Activated CD4-positive, alpha-beta T cell treated with anti-CD3 and anti-CD28 coated beads, Interleukin-2, amount 50 U/mL, for 4 hours (primary cell): Measurements from ENCODE around the gene IP6K3.

Experiments used
- DNase-seq, 2 experiments: peaks; one replicate each; pipeline ENCODE4 v3.0.0-alpha.2; 2020

Gene IP6K3

GRCh38 chr6:33720998-33721397 lies 25.7 kb downstream of the IP6K3 start:
- DNase-seq, result no peak

- DNase-seq, result no peak
Measured at GRCh38 chr6:33719326-33719987, 27.2 kb downstream of the IP6K3 start.

GRCh38 chr6:33718713-33719112 lies 28.0 kb downstream of the IP6K3 start:
- DNase-seq, result no peak

GRCh38 chr6:33717934-33718455 lies 28.7 kb downstream of the IP6K3 start:
- no peak for DNase-seq

GRCh38 chr6:33716890-33717632 lies 29.6 kb downstream of the IP6K3 start:
- no peak for DNase-seq

- DNase-seq, result no peak
Measured at GRCh38 chr6:33716379-33716778, 30.3 kb downstream of the IP6K3 start.

- no peak for DNase-seq
Measured at GRCh38 chr6:33714385-33715040, 32.2 kb downstream of the IP6K3 start.

GRCh38 chr6:33713786-33714185 lies 32.9 kb downstream of the IP6K3 start:
- no peak for DNase-seq

- no peak for DNase-seq
Measured at GRCh38 chr6:33712914-33713313, 33.8 kb downstream of the IP6K3 start.

- peak; percentile 94 to 96 for DNase-seq
Measured at GRCh38 chr6:33711140-33712129, 35.3 kb downstream of the IP6K3 start, which contains the start of gene UQCC2. Gene UQCC2, minus strand, starts transcription at chr6:33711700. Its CDS starts 14 bp downstream, at chr6:33711686.

GRCh38 chr6:33710296-33711121 lies 36.2 kb downstream of the IP6K3 start:
- no peak for DNase-seq

GRCh38 chr6:33709605-33710295 lies 37.0 kb downstream of the IP6K3 start:
- DNase-seq, result no peak

- no peak for DNase-seq
Measured at GRCh38 chr6:33708516-33709204, 38.0 kb downstream of the IP6K3 start.

GRCh38 chr6:33707771-33708170 lies 38.9 kb downstream of the IP6K3 start:
- no peak for DNase-seq

- no peak for DNase-seq
Measured at GRCh38 chr6:33705955-33706725, 40.6 kb downstream of the IP6K3 start.

- DNase-seq, result no peak
Measured at GRCh38 chr6:33705268-33705885, 41.3 kb downstream of the IP6K3 start.

- DNase-seq, result no peak
Measured at GRCh38 chr6:33704215-33705066, 42.3 kb downstream of the IP6K3 start.
